ENCODE results near the gene SPTLC1. TPM values are rescaled to one million over a fixed set of nuclear protein-coding genes. Genes with fewer than 3 reads are reported as not detected.

The SPTLC1 gene
- total and polyA plus RNA-seq, 2 of the 13 experiments (the other 11 are each of a cell fraction or from before 2014, with no cell fraction given): 56.2 to 72.5 TPM

GRCh38 chr9:92140074-92140753 is 25.0 kb upstream of the SPTLC1 start (continued):
- TF ChIP-seq ZNF281 (CRISPR knock-in tag; IDR thresholded peaks at IDR 0.05; ENCODE audit: borderline replicate concordance) (0 out of 2 replicates have a peak, but pooled peaks have one; percentile 29), JUNB (CRISPR knock-in tag; IDR thresholded peaks at IDR 0.05; ENCODE audit: borderline replicate concordance) (no peak), SNAPC4 (CRISPR knock-in tag; IDR thresholded peaks at IDR 0.05) (peak; percentile 69; the same call in 1 of the 2 replicates), ZNF564 (CRISPR knock-in tag; IDR thresholded peaks at IDR 0.05) (no peak), HDAC1 (CRISPR knock-in tag; IDR thresholded peaks at IDR 0.05) (peak; percentile 59; the same call in 1 of the 2 replicates), HOXA7 (CRISPR knock-in tag; IDR thresholded peaks at IDR 0.05) (no peak), ZNF546 (CRISPR knock-in tag; conservative IDR thresholded peaks at IDR 0.05) (0 out of 2 replicates have a peak, but pooled peaks have one; percentile 24), ZNF143 (CRISPR knock-in tag; IDR thresholded peaks at IDR 0.05) (0 out of 2 replicates have a peak, but pooled peaks have one; percentile 21), ZNF652 (CRISPR knock-in tag; IDR thresholded peaks at IDR 0.05; ENCODE audit: borderline replicate concordance, low read depth) (no peak), SP140L (CRISPR knock-in tag; IDR thresholded peaks at IDR 0.05; ENCODE audit: borderline replicate concordance) (no peak), THAP7 (CRISPR knock-in tag; IDR thresholded peaks at IDR 0.05) (no peak), TOPORS (CRISPR knock-in tag; IDR thresholded peaks at IDR 0.05) (no peak), KAT7 (CRISPR knock-in tag; IDR thresholded peaks at IDR 0.05; ENCODE audit: borderline replicate concordance) (no peak), RCOR2 (CRISPR knock-in tag; IDR thresholded peaks at IDR 0.05) (peak; percentile 56; the same call in 1 of the 2 replicates), PAXIP1 (CRISPR knock-in tag; conservative IDR thresholded peaks at IDR 0.05) (no peak), HOXD1 (CRISPR knock-in tag; IDR thresholded peaks at IDR 0.05) (no peak), CHD4 (IDR thresholded peaks at IDR 0.05; ENCODE audit: borderline replicate concordance, low read length) (no peak)
